Hepatic stellate cell (primary cell): ENCODE results near the gene TENM3.

Experiments used
- DNase-seq: peaks from one replicate; pipeline ENCODE4 v3.0.0; 2011; ENCODE audit warnings: low spot score

Gene TENM3

DNA sequence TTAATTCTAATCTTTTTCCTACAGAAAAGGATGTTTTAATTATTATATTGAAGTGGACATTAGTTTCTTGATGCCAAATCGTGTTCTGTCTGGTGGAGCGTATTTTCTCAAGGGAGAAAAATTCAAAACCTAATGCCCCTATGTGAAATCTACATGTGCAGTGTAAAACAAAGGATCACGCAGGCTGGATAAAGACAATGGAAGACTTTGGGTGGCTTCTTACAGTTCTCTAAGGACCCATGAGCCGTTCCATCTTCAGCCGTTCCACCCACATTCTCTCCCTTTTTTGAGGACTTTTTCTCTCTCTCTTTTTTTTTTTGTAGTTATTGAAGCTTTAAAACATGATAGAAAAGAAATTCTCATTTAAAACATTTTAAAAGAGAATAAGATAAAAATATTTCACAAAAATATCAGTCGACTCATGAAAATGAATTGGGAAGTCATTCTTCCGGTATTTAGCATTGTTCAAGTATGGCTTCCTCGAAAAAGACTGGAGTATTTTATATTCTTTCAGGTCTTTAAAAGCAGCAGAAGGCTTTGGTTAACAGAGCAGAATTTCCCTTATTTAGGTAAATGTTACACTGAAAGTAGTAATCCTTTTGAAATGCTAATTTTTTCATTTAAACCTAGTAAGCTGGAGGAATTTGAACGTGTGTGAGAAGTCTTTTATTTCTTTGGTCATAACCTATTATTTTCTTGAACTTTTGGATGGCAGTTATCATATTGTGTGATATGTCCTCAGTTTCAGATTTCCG is 11.0 kb downstream of the TENM3 start:
- DNase-seq, result no peak

DNA sequence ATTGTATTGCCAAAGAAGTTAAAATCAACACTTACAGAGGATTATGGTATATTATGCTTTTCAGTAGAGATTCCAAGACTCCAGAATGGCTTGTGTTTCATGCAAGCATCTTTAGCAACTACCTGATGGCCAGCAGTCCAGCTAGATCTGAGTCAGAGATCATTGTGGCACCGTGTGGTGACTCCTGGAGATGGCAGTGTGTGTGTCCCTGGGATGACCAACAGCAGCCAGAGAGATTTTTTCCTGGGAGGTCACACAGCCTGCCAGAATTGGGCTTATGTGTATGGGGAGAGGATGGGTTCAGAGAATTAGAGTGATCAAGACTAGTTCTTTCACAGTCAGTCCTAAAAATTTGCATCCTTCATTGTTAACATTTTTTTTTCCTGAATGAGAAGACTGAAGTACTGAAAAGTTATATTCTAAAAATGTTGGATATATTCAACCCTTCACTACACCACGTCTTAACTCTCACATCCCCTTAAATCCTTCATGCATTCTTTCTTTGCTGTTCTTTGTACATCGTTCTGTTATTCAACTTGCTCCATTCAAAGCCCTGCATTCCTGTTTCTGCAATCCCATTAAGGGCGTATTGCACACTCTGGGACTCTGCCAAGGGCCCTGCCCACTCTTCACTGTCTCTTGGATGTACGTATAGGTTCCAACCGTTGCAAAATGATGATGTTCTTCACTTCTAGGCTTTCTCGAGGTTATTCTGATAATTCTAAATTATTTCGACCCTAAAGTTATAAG is 12.4 kb downstream of the TENM3 start:
- DNase-seq, result no peak

DNA sequence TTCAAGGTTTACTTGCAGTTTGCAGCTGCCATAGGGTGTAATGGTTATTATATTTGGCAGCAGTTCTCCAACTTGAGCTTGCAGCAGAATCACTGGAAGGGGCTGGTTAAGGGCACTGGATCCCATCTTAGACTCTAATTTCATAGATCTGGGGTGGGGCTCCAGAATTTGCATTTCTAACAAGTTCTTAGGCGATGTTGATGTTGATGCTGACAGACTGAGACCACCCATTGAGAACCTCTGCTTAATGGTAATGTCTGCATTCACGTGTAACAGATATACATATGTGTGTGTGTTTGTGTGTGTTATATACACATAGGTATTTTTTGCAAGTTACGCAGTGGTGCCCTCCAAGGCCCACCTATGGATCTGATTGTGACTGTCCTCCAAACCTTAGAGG is 13.8 kb downstream of the TENM3 start:
- DNase-seq, result no peak

DNA sequence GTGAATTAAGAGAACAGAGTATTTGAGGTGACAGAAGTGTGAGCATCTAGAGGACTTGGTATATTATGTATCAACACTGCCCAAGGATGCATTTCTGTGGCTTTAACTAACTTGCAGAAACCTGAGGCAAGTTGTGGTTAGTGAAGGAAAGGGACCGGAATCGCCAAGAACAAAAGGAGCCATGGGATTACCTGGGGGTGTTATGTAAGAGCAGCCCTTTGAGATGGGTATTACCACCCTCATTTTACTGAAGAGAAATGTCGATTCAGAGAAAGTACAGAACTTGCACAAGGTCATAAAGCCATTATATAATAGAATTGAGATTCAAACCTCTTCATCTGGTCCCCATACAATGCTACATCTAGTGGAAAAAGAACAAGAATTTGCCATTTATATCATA is 14.3 kb downstream of the TENM3 start:
- no peak for DNase-seq

DNA sequence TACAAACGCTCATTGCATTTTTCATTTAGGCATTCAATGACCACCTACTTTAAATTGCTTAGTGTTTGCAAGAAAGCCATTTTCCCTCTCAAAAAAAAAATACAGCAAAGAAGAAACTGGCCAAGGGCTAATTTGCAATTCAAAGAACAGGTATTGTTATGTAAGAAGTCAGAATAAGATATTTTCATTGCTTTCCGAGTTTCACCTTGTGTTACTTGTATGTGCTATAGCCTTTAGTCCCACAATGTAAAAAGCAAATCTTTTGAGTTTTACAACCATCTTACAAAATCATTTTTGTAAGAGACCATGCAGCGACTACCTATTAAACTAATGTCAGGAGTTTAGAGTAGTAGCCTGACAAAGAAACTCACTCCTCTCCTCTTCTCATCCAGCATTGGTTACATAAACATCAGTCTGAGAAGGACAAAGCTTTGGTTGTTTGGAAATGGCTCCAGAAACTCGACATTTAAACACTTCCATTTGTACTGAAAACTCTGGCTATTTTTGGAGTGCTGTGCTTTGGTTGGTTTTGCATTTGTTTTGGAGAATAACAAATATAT is 15.3 kb downstream of the TENM3 start:
- DNase-seq, result no peak

DNA sequence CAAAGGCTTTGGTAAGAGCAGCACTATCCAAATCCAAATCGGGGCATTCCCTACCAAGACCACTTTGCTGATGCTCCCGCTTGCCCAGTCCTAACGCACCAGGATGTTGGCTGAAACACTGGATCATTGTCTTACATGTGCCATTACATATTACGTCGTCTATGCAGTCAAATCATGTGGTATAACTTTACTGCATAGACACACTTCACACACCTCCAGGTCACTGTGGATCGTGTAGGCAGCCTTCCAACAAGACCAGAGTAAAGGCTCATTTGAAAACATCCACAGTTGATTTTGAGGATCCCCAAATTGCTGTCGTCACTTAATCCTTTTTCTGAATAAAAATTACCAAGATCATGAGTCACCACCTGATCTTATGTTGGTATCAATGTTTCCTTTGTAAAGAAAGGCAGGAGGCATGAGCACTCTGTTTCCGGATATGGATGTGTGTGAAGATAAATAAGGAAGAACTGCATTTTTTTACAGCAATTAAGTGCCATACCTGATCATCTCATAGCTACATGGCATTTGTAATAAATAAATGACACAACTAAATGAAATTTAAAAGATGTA is 18.5 kb downstream of the TENM3 start:
- DNase-seq, result no peak

DNA sequence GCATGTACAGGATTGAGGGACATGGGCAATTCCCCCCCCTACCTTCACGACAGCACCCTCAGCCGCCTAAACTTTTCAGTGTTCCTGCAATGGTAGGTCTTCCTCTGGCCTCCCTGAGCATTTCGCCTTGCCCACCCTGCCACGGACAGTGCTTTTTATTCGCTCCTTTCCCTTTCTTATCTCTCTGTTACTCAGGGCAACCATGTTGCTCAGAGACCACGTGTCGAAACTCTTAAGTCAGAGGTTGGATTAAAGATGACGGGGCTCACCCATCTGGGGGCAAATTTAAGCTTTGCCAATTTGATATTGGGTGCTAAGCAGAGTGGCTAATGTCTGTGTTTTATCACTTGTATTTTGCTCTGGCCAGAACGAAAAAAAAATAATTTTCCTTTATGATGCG is 20.4 kb downstream of the TENM3 start:
- DNase-seq, result no peak

DNA sequence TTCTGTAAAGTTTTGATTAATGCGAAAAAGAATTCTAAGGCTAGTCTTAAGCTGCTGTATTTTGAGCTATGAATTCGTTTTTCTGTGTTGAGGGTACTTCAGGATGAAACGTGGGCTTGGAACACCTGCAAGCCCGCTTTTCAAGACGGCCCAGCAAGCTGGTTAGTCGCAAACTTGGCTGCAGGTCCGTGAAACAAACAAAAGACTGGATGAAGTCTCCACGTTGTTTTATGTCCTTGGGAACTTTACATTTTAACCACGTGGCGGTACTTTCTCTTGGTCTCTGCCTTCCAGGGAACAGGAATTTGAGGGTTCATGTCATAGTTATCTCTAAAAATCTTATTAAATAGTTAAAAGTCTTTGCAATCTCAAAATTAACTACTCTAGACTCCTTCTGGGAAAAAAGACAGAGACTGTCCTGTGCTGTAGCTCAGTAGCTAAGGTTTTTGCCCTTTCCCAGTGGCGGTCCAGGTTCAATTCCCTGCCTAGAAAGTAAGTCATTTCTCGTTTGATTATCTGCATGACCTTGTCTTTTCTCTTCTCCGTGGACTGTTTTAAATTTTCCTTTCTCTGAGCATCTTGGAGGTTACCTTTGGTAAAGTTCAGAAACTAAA is 21.0 kb downstream of the TENM3 start:
- DNase-seq, result no peak

DNA sequence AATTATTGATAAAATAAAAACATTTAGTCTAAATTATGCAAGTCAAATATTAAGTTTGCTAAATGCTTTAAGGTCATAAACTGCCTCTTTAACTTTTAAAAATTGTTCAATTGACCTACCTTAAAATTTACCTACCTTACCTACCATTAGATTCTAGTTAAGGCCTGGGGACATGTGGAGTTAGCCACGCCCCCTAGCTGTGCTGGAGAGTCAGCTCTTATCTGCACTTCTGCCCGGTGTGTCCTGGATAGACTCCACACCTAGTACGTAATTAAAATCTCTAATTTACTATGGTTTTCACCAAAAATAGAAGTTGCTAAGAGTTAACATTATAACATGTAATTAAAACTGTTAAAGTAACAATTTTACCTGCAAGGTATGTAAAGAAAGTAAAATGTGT is 22.7 kb downstream of the TENM3 start:
- DNase-seq, result no peak

DNA sequence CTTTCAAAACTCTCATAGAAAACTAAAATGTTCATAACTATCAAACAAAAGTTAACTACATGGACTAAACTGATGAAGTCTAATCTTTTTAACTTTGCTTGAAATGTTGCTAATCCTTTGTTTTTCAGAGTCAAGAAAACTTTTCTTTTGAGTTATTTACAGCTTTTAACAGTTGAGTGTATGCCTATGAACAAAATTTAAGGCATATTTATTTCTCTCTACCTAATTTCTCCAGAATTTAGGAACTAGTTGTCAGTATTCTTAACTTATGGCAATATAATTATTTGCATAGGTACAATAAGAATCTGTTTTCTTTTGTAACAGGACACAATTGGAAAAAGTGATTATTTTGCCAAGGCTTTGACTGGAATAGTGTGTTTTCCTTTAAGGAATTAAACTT is 23.8 kb downstream of the TENM3 start:
- no peak for DNase-seq

DNA sequence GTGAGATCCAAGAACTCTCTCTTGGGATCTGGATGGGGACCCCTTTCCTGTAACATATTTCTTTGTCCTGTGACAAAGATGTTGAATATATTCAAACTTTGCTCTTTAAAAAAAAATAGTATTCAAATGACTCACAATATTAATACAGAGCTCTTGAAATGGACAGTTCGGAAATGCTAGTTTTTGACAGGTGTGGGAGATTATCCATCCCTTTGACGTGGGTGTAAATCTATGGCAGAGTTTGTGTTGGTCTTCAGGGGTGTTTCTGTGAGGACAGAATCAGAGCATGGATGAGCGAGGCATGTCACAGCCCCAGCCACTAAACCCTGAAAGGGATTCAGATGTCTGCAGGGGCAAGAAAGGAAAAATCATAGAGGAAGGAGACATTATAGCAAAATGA is 25.8 kb downstream of the TENM3 start:
- no peak for DNase-seq

DNA sequence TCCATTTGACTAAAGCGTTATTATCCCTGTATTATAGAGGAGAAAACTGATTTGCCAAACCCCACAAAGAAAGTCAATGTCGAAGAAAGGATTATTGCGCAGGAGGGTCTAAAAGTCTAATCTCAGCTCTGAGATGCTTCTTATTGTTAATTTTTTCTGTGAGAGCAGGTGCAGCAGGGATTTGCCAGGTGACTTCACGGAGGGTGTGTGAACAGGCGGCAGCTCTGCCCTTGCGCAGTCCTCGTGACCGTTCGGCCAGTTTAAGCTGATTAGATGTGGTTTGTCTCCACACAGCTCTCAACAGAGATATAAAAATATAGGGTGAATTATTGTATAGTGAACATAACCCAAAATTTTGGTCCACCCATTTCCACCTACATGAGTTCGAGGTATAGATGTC is 28.5 kb downstream of the TENM3 start:
- DNase-seq, result no peak

DNA sequence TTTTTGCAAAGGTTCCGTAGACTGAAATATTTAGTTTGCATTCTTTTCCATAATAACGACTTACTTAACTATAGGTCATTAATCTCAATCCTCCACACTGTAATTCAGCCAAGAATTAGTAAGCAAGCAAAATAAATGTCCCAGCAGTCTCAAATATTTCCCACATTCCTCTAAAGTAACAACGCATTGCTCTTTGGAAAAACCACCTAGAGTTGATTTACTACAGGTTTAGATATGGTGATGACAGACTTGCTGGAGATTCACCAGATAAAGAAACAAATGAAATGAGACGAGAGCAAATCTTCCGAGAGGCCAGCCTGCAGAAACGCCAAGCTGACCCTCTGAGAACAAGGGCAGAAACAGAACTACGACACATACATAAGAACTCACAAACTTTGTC is 28.9 kb downstream of the TENM3 start:
- no peak for DNase-seq

DNA sequence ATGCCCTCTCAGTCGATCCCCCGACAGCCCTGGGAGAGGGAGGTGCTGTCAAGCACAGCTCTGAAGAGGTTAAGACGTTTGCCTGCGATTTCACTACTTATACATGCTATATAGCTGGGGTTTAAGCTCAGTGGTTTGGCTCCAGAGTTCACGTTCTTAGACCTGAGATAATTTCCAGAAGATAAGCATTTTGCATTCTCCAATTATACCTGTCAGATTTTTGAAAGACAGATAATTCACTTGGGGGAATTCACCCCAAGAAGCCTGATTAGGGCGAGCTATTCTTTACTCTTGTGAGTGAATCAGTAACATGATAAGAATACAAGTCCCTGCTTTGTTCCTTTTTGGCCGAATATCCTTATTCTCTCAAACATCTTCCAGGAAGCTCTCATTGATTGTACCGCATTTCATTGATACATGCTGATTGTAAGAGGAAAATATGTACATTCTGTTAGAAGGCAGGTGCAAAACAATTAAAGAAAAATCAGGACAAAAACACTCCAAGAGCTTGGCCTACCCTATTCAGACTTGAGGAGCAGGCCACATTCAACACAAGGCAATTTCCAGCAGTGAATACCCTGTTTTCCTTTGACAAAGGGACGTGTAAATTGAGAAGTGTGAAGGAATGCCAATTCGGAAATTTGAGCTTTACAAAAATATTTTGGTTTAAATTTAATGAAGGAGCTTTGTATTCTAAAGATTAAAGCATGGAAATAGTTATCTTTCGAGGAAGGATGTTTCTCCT is 30.2 kb downstream of the TENM3 start:
- no peak for DNase-seq

DNA sequence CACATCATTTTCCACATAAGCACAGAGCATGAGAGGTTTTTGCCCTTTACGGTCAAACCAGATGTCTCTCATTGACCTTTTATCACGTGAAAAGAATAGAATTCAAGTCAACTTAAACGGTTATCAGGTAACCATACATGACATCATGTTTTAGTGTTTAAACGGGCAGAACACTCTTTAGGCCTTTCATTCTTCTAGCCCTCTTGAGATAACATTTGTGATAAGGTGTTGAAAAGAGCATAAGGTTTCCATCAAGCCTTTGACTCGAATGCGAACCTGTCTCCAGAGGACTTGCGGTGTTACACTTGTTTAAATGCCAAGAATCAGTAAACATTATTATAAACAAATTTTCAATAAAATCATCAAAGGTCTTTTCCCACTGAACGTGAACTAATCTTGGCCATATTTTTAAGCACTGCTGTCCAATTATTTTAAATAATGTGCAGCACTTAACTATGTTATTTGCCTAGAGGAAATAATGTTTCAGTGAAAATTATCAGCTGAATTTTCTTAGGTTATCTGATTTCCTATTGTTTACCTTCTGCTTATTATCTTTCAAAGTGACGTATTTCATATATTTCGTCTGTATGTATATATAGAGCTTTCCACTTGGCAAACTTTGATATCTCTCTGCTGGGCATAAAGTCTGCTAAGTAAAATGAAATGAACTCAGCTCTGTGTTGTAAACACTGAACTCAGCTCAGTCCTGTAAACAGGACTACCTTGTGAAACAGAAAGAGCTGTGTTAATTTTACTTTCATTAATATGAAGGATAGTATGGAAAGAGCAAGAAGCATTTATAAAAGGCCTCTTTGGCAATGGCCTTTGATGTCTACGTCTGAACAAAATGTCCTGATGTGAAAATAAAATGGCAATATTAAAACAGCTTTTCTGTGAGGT is 33.3 kb downstream of the TENM3 start:
- no peak for DNase-seq

DNA sequence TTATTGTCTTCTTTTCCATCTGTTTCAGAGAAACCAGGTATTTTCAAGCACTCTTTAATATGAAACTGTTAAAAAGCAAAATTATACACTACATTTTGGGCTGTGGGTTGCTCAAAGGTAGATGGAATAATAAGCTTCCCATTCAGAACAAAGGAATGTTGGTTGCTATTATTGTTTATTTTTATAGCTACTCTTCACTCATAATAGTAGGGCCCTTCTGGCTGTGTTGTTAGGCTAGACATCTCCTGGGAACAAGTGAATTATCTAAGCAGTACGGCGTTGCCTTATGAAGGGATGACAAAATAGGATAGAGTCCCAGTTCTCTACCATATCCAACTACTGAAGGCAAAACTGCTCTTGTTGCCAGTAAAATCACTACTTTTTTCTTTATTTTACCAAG is 34.2 kb downstream of the TENM3 start:
- no peak for DNase-seq

DNA sequence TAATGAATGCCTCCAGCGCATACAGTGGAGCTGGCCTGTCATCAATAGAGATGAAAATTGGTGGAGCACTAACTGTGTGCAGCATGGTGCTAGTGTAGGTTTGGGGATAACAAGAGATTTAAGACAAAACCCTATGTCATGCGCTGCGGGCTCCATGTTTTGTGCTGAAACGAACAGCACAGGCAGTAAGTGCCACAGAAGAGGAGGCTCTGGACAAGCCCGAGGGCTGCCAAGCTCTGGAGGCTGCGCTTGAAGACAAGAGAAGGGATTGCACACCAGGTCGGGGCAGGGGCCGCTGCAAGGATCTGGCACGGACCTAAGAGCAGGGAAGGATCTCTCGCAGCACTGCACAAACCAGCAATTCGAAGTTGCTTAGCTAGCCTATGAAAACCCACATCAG is 35.5 kb downstream of the TENM3 start:
- no peak for DNase-seq

DNA sequence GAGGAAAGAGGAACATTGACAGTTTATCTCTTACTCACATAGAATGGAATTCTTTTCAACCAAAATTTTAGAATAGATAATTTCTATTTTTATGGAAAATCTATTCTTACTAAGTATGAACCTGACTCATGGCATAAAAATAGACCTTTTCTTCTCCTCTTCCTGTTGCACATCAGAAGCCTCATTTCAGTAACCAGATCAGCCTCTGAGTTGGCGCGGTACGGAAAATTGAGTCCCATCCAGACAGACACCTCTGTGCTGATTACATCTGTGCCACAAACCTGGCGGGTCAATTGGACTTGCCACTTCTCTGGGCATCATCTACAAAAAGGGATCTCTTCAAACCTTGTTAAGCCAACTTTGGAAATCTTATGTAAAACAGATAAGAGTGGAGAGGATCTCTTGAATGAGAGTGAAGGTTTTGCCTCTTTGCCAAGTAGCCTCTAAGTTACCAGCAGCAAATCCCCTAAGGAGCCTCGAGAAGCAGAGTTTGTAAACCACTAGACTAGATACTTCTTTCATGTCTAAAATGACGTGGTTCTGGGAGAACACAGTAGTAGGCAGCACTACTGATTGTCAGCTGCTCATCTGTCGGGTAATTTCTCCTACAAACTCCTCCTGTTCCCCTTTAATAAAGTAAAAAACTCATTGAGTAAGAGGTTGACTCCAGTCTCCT is 37.4 kb downstream of the TENM3 start:
- DNase-seq, result no peak

DNA sequence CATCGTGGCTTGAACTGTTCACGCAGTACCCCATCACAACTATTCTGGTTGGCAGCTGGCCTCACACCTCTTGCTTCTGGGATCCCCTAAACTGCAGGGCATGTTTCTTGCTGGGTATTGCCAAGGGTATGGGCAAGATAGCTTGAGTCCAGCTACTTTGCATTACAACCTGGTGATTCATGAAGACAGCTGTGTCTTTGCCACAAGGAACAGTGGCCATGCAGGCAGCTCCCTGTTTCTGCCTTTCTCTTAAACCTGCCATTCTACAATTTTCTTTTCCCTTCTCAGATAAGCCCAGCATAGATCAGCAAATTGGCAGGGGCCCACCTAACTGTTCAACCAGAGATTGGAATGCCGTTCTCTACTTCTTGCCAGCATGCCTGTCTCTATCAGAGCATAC is 42.8 kb downstream of the TENM3 start:
- no peak for DNase-seq

DNA sequence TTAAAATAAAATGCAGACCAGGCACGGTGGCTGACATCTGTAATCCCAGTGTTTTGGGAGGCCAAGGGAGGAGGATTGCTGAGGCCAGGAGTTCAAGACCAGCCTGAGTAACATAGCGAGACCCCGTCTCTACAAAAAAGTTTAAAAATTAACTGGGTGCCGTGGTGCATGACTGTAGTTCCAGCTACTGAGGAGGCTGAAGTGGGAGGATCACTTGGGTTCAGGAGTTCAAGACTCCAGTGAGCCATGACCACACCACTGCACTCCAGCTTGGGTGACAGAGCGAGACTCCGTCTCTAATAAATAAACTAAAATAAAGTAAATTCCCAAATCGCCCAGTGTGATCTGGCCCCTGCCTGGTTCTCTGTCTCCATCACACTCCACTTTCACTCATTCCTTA is 43.7 kb downstream of the TENM3 start:
- no peak for DNase-seq
